ENCODE measurements around the gene PPIF. TPM values are rescaled to one million over a fixed set of nuclear protein-coding genes. Genes with fewer than 3 reads are reported as not detected.

PPIF gene
- total RNA-seq, 2 experiments from 2014 or later, result 177 to 185 TPM

DNA sequence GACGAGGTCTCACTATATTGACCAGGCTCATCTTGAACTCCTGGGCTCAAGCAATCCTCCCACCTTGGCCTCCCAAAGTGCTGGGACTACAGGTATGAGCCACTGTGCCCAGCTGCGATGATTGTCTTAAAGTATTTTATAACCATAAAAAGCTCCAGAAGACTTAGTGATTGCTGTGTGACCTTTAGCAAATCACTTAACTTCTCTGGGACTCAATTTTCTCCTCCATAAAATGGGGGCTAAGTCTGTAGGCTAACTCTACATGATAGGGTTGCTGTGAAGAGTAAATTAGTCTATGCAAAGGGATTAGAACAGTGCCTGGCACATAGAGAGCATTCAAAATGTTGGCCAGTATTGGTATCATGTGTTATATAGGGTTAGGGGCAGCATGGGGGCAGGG is 42.8 kb downstream of the PPIF start:
- CTCF ChIA-PET, result interaction anchor here (1.2 kb wide), 1 partner anchor 10 kb away, joined by 4 read pairs; no protein-coding TSS in a partner anchor
- POLR2A ChIA-PET, result no interaction called here

DNA sequence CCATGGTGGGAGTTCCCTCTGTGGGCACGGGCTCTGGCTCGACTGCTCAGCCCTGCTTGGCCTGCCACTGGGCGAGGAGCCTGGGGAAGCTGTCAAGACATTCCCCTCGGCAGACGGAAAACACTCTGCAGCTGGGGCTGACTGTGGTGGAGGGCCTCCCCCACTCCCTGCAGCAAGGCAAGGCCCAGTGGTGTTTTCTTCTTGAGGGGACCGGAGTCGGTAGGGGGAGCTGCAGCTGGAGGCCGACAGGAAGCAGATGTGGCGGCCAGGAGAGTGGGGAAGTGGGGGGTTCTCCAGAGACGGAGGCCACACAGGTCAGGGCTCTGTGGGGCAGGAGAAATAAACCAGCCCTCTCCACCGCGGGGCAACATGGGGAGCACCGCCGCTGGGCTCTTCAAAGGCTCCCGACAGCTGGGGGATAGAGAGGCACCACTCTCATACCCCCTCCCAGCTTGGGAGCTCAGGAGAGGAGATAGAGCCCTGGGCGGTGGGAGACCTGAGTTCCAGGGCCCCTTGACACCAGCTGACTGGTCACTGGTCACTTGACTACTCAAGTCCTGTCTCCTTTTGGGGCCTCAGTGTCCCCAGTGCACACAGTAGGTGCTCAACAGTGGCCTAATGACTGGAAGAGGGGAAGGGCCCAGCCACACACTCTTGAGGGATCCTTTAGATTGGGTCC is 43.4 kb downstream of the PPIF start:
- ChIA-PET POLR2A (no interaction called here), CTCF (interaction anchor here (1.2 kb wide), 1 partner anchor 10 kb away, joined by 4 read pairs; no protein-coding TSS in a partner anchor)

DNA sequence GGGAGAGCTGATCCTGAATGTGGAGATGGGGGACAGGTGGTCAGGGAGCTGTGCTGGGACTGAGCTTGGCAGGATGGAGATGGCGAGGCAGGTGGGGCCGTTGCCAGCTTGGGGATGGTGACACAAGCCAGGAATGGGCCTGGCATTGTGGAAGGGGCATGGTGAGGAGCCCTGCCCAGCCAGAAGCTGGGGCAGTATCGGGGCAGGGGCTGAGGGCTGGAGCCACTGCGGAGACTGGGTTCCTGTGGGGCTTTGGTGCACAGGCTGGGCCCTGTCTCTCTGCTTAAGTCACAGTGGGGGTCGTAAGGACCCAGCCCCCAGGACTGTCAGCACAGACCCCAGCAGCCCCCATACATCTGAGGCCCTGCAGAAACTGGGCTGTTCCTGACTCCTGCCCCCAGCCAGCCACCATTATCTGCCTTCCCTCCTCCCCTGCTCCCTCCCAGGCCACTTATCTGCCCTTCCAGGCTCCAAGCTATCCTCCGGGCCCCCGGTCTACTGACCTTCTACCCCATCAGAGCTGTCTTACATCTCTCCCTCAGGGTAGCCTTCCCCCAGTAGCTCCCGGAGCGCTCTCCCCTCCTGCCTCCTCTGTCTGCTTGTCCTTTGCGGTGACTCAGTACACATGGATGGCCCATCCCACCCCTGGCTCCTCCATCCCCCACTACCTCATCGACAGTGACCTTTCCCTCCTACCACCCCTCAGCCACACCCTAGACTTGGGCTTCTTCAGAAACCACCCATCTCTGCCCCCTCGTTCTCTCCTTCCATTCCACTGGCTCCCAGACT is 44.2 kb downstream of the PPIF start:
- CTCF ChIA-PET, result no interaction called here

DNA sequence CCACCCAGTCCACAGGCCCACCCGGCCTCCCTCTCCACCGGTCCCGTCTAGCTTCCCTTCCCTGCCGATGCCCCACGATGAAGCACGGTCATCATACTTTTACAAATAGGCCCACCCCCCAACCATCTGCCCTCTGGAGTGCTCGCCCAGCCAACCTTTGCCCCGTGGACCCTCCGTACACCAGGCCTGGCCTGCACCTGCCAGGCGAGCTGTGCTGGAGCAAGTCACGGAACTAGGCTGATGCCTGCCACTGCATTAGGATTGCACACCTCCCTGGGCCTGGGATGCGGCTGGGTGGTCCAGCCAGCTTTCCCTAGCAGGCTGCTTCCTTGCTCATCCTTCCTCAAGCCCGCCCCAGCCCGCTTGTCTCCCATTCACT is 44.7 kb downstream of the PPIF start:
- CTCF ChIA-PET, result no interaction called here
- POLR2A ChIA-PET, result no interaction called here

More for the DNA sequence above, 44.2 kb downstream of the PPIF start:
- POLR2A ChIA-PET, result no interaction called here

DNA sequence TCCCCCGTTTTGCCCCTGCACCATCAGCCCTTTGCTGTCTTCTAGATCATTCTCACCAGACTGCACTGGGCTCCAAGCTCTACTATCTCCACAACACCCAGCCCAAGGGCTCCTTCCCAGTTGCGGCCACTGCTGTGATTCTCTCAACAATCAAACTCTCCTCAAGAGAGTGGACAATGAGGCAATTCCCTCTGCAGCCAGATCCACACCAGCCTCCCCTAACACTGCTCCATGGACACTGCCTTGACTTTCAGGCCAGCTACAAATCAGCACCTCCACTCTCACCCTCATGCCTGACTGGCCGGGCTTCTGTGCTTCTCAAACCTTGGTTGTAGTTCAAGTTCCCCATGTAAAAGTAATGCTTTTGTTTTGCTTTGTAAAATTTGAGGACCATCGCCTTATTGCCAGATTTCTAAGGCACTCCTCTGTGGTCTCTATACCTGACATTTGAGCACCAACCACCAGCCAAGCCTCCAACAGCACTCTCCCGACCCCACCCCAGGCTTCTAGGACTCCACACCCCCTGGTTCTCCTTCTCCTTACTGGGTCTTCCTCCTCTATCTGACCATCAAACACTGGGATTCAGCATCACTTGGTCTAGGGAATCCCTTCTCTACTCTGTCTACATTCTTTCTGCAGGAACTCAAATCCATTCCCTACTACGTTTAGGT is 45.4 kb downstream of the PPIF start:
- POLR2A ChIA-PET, result no interaction called here
- CTCF ChIA-PET, result no interaction called here

DNA sequence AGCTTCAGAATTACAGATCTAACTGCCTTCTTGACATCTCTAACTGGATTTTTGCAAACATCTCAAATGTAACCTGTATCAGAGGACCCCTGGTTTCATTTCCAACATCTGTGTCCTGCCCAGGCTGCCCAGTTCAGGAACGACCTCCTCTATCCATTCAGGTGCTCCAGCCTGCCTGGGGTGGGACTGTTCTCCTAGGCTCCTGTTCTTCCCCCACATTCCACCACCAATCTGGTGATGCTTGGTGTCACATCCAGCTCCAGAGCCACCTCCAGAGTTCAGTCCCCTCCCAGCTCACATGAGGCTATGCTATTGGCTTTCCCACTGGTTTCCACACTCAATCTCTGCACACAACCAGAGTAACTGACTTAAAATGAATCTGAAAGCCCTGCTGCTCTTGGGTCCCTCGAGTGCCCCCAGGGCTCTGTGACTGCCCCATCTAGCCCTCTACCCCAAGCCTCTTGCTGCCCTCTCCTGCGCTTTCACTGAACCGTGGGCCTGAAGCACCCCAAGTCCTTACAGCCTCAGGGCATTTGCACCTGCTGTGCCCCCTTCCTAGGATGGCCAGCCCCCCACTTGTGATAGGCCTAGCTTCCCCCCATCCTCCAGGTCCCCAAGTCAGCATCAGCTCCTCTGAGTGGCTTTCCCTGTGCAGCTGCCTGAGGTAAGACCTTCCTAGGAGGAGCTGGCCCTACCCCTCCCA is 46.1 kb downstream of the PPIF start:
- CTCF ChIA-PET, result no interaction called here
- POLR2A ChIA-PET, result no interaction called here

DNA sequence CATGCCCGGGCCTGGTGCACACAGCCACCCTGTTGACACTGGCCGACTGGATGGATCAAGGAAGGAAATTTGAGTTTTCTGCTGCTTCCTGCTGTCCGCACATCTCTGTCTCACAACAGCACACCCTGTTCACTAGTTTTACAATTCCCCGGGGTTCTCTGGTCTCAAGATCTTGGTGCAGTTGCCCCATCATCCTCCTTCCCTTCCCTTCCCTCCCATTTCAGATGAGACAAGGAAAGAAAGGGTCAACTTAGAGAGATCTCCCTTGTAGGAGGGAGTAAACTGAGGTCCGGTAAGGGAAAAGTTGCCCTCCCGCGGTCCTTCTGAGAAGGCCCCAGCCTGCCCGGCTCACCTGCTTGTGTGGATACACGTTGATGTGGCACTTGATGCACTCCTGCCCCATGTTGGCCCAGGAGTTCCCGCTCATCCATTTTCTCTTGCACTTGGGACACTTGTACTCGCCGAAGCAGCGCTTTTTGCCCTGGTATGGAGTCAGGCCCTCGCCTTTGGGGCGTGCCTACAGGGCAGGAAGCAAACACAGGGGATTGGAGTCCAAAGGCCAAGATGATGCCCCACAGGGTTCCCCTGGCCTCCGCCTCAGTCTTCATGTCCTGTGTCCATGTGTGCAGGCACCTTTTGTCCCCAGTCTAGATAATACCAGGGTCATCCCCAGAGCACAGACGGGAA is 46.8 kb downstream of the PPIF start:
- ChIA-PET CTCF (no interaction called here), POLR2A (no interaction called here)

DNA sequence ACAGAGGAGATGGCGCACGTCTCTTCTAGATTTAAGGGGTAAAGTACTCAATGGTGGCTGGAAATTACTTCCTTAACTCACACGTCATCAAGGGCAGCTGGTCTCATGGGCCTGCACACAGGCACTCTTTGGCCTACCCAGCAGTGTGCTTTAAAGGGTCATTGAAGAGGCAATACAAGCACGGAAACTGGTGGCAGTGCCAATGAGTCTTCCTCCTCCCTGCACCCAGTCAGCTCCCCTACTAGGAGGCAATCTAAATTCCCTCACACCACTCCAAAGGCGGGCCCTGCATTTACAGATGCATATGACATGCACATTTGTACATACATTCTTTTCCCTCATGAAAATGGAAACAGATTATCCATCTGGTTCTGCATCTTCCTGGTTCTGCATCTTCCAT is 47.4 kb downstream of the PPIF start:
- CTCF ChIA-PET, result interaction anchor here (1.0 kb wide), 1 partner anchor 12 kb away, joined by 3 read pairs; no protein-coding TSS in a partner anchor
- POLR2A ChIA-PET, result no interaction called here

DNA sequence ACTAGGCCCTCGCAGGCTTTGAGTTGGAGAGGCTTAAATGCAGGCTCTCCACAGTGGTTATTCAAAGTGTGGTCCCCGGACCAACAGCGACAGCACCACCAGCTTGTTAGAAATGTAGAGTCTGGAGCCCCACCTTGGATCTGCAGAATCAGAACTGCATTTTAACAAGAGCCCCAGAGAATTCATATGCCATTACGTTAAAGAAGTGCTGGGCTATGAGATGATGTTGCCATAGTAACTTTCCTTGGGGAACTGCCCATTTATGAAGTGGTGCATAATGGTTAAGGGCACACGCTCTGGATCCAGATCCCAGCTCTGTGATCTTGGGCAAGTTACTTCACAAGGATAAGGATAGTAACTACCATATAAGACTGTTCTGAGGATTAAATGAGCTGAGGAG is 49.3 kb downstream of the PPIF start:
- POLR2A ChIA-PET, result no interaction called here
- CTCF ChIA-PET, result no interaction called here

DNA sequence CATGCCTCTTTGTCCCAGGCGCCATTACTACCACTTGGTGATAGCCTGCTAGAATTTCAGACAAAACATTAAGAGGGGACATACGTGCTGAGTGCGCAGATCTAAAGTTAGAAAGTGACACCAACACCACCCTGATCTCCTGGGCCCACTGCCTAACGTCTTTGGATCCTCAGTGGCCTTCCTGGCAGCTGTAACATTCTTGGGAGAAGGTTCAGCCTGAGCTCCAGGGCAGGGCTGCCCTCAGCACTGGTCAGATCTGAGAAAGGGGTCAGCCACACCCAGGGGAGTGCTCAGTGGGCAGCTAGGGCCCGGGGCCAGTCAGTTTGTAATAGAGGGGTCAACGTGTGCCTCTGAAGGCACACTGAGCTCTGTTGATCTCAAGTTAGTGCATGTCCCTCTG is 49.8 kb downstream of the PPIF start:
- CTCF ChIA-PET, result no interaction called here
- POLR2A ChIA-PET, result no interaction called here

DNA sequence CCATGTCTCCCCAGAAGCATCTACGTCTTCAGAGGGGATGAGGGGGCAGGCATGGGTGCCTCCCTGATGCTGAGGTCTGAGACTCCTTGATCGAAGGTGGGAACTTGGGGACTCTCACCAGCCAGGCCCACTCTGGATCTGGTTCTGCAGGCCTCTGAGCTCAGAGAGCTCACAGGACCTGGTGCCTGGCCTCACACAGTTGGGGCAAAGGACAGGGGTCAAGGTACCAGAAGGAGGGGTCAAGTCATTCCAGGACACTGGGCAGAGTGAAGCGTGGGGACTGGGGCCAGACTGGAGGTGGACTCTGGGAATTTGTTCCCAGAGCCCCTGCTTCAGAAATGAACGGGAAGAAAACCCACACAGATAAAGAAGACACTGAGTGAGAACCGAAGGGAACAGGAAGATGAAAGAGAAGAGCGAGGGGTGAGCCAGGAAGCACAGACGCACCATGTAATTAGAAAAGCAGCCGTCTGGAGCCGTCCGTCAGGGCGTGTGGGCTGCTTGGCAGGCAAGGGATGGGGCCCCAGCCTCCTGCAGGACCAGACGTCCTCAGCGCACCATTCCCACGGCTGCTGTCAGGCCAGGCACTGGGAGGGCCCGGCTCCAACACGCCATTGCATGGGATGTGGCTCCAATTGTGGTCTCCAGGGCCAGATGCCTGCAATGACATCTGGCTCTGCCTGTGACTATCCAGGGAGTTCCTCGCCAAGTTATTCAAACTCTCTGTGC is 50.5 kb downstream of the PPIF start:
- CTCF ChIA-PET, result no interaction called here
- POLR2A ChIA-PET, result no interaction called here

DNA sequence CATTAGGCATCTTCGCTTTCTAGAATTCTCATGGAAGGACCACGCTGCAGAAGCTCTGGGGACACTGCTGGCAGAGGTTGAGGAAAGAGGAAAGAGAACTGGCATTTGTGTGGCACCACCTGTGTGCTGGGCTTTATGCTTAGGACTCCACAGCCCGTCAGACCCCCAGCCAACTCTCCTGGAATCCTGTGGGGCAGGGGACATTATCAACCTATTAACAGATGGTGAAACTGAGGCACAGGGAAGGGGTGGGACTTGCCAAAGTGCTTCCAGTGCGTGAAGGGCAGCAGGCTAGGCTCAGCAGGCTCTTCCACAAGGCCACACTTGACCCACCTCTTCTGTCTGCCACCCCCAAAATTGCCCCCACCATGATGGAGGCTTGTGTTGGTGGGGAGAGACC is 51.4 kb downstream of the PPIF start:
- ChIA-PET POLR2A (no interaction called here), CTCF (interaction anchor here (1.5 kb wide), 1 partner anchor 10 kb away, joined by 3 read pairs; no protein-coding TSS in a partner anchor)

DNA sequence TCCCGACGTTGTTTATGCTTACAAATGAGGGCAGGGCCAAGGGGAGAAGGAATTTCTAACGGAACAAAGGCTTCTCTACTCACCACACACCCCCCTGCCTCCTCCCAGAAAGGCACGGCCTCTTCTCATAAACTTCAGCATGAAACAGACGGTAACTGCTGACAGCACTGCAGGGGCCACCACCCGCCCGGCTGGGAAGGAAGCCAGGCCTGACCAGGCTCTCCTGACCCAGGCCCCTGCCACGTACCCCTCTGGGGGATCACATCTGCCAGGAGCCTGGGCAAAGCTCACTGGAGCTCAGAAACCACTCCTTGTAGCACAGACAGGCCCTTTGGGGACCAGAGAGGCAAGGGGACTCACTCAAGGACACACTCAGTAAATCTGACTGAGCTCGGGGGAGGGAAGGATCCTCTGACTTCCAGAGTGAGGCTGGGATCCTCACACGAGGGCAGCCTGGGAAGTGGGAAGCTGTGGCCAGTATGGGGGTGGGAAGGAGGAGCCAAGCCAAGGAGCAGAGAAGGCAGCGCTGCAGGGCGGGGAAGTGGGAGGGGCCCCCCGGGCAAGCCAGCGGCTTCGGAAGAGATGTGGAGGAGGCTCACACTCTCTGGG is 52.1 kb downstream of the PPIF start:
- ChIA-PET POLR2A (no interaction called here), CTCF (interaction anchor here (1.0 to 1.9 kb wide), 4 partner anchors 9 to 68 kb away, joined by 3 to 9 read pairs (median 4); no protein-coding TSS in a partner anchor)

DNA sequence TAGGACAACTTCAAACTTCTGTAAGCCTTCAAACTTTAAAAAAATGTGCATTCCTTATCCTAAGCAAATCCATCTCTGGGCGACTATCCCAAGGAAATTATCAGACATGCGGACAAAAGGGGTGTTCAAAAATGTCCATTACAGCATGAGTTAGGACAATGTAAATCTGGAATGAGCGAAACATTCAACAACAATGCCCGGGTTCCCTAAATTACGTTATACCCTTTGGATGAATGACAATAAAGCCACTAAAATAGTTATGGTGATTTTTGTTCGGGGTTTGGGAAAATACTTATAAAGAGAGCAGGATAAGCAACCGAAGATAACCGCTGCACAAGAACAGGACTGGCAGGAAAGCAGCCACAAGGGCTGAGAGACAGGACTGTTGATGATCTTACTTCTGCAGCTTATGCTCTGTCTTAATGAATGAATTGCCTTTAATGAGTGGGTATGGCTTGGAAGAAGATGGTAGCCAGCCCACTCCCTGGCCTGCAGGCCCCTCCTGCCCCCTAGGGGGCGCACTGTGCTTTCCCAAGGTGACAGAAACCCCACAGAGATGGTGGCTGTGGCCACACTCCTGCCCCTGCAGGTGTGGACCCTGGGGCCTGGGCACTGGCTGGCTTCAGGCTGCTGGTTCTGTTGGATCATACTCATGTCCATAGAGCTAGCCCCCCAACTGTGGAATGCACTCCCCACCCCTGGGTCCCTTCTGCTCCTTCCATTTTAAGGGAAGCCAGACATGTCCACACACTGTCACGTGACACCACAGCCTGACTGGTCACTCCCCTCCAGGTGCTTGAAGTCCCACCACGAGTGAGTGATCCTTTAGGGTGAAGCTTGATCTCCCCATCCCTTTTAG is 53.1 kb downstream of the PPIF start:
- ChIA-PET CTCF (interaction anchor here (0.8 to 1.9 kb wide), 6 partner anchors 8 to 67 kb away, joined by 3 to 9 read pairs (median 4); no protein-coding TSS in a partner anchor), POLR2A (no interaction called here)

DNA sequence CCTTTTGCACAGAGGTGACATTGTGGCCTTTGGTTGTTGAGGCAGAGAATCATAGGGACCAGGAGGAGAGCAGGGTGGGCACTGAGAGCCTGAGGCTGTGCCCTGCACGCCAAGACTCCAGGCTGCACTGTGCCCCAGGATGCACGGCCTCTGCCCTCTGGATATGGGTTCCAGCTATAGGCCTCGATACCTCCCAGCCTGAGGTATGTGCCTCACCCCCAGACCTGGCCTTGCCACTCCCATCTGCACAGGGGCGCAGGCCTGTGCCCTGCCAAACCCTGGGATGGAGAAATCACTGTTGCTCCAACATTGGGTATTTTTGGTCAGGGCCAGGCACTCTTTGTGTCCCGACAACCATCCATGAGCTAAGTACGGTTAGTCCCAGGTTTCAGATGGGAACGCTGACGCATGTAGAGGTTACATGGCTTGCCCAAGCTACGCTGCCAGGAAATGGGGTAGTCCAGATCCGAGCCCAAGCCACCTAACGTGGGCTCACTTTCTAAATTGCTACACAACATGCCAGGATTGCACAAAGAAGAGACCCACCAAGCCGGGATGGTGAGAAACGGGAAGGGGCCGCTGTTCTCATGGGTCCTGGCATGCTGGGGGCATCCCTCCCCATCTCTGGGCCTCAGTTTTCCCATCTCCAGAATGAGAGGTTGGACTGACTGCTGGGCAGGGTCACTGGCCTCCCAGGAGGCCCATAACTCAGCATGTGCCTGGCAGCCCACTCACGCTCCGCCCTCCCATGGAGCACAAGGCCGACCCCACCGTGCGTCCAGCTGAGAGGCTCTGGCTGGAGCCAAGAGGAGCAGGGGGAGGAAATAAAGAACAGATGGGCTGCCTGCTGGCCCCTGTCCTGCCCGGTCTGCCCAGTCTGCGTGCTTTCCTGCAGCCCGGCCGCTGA is 54.0 kb downstream of the PPIF start:
- CTCF ChIA-PET, result interaction anchor here (0.8 to 1.9 kb wide), 4 partner anchors 11 to 66 kb away, joined by 3 to 9 read pairs (median 4); no protein-coding TSS in a partner anchor

DNA sequence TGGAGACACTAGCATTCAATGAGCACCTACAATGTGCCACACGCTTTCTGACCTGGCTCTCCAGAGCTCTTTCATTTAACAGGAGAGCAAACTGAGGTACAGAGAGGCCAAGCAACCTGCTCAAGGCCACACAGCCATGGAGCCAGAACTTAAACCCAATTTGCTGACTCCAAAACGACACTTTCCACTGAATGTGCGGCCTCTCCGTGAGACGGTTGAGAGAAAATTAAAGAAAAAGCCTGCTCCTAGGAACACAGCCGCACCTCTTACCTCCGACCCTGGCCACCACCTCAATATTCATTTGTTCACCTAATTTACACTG is 55.3 kb downstream of the PPIF start:
- CTCF ChIA-PET, result no interaction called here

More for the DNA sequence above, 54.0 kb downstream of the PPIF start:
- POLR2A ChIA-PET, result no interaction called here

DNA sequence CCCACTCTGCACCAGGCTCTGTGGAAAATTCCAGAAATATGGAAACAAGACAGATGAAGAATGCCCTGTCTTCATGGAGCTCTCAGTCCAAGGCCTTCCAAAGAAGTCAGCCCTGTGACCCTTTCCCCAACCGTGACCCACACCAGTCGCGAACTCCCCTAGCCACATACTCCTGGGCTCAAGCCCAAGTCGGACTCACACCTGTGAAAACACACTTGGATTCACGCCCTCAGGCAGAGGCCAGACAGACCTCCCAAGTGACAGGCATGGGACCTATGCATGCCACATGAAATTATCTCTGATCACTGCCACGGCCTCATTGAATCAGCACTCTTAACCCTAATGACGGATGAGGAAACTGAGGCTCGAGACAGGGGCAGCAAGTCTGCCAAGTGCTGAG is 55.7 kb downstream of the PPIF start:
- CTCF ChIA-PET, result no interaction called here
- POLR2A ChIA-PET, result no interaction called here

More for the DNA sequence above, 55.3 kb downstream of the PPIF start:
- POLR2A ChIA-PET, result no interaction called here

Data from activated CD8-positive, alpha-beta memory T cell treated with anti-CD3 and anti-CD28 coated beads for 36 hours (primary cell).